GM12878 (cell line): Measurements from ENCODE around the gene MYBL2. TPM values are rescaled to one million over a fixed set of nuclear protein-coding genes. Genes with fewer than 3 reads are reported as not detected.

Experiments used
- ATAC-seq: fragments of 200-7000 bp; cut with Tn5 transposase; 3 replicates; pipeline ENCODE4 v1.9.1; 2020; ENCODE audit warnings: mild to moderate bottlenecking, moderate library complexity
- BruUV-seq: library from RNA; stranded (reverse); fragments of 400-500 nt; replicated peaks from 2 replicates; lab custom pipeline; 2021; lab: Mats Ljungman, UMichigan
- CTCF ChIA-PET: fragments of 300-600 bp; sonication (Branson Sonifier 250); formaldehyde crosslinking; extraction: SDS; loops from one replicate; lab custom pipeline; 2021; ENCODE audit warnings: inconsistent platforms; lab: Yijun Ruan, JAX
- POLR2A ChIA-PET: fragments of 350-600 bp; formaldehyde crosslinking; extraction: SDS; loops from one replicate; lab custom pipeline; 2021; ENCODE audit warnings: inconsistent platforms; lab: Charles Lee
- RAD21 ChIA-PET: fragments of 300-600 bp; sonication (Branson Sonifier 250); formaldehyde crosslinking; loops from one replicate; lab custom pipeline; 2023; ENCODE audit warnings: antibody characterized with exemption; ENCODE audit not compliant: unreplicated experiment; lab: Charles Lee
- SMC1A ChIA-PET: fragments of 300-600 bp; sonication (Branson Sonifier 250); formaldehyde crosslinking; loops from one replicate; lab custom pipeline; 2023; ENCODE audit not compliant: unreplicated experiment, uncharacterized antibody; lab: Charles Lee
- DNase-seq: peaks from one replicate; pipeline ENCODE4 v3.0.0-alpha.2; 2011; ENCODE audit warnings: low read depth, low spot score
- FAIRE-seq: peaks from 3 replicates; lab custom pipeline; 2011; peaks lifted over from hg19 to GRCh38; lab: Jason Lieb, UNC
- H2AFZ ChIP-seq: 2 replicates; pipeline ENCODE4 v1.6.0; 2011; ENCODE audit warnings: low read depth, low read length, control low read depth; ENCODE audit not compliant: control insufficient read depth
- H3K27ac ChIP-seq: 2 replicates; pipeline ENCODE4 v1.5.1; 2011; ENCODE audit warnings: control low read depth; ENCODE audit not compliant: control insufficient read depth, insufficient read depth
- H3K27me3 ChIP-seq, 2 experiments: replicated peaks in 1 of 2; 2 replicates each; pipeline versions ENCODE4 v1.6.0 to v1.6.1; 2011; ENCODE audit warnings: low read length in 1 of 2; ENCODE audit not compliant: control insufficient read depth in 2 of 2, insufficient read depth in 2 of 2
- H3K36me3 ChIP-seq, 2 experiments: 2 replicates each; pipeline ENCODE4 v1.5.1; 2011; ENCODE audit warnings: low read length in 1 of 2; ENCODE audit not compliant: control insufficient read depth in 2 of 2, insufficient read depth in 2 of 2
- H3K4me1 ChIP-seq: 2 replicates; pipeline ENCODE4 v1.6.1; 2011; ENCODE audit warnings: mild to moderate bottlenecking, low read length, moderate library complexity, mixed read lengths; ENCODE audit not compliant: control insufficient read depth, insufficient read depth
- H3K4me2 ChIP-seq: 2 replicates; pipeline ENCODE4 v1.6.0; 2011; ENCODE audit warnings: control low read depth; ENCODE audit not compliant: control insufficient read depth, insufficient read depth
- H3K4me3 ChIP-seq: fragments of 200-600 bp; sonication (generic); 2 replicates; pipeline ENCODE4 v1.5.1; 2016
- H3K79me2 ChIP-seq: 2 replicates; pipeline ENCODE4 v1.6.0; 2011; ENCODE audit warnings: low read length; ENCODE audit not compliant: control insufficient read depth, insufficient read depth
- H3K9ac ChIP-seq: 2 replicates; pipeline ENCODE4 v1.8.0; 2011; ENCODE audit warnings: low read length, control low read depth, mixed read lengths; ENCODE audit not compliant: control insufficient read depth, insufficient read depth
- H3K9me3 ChIP-seq: replicated peaks from 3 replicates; pipeline ENCODE4 v1.5.1; 2011; ENCODE audit warnings: mild to moderate bottlenecking, low read length; ENCODE audit not compliant: control insufficient read depth, insufficient read depth
- H4K20me1 ChIP-seq: 2 replicates; pipeline ENCODE4 v1.6.0; 2011; ENCODE audit not compliant: control insufficient read depth, insufficient read depth
- BACH1 ChIP-seq: fragments of 450-650 bp; IDR thresholded peaks from 2 replicates; pipeline ENCODE4 v1.6.1; 2017; ENCODE audit warnings: mild to moderate bottlenecking, borderline replicate concordance
- BCL11A ChIP-seq: IDR thresholded peaks from 2 replicates; pipeline ENCODE4 v1.6.1; 2011; ENCODE audit warnings: low read depth, low read length
- EZH2 ChIP-seq: IDR thresholded peaks from 2 replicates; pipeline ENCODE4 v1.6.1; 2012; ENCODE audit warnings: low read depth, mild to moderate bottlenecking, control low read depth, inconsistent platforms, low read length, borderline replicate concordance; ENCODE audit not compliant: control insufficient read depth
- HSF1 ChIP-seq: fragments of 150-350 bp; IDR thresholded peaks from 2 replicates; pipeline ENCODE4 v1.6.1; 2014; ENCODE audit warnings: mild to moderate bottlenecking, low read depth, low read length
- MLLT1 ChIP-seq: fragments of 450-650 bp; IDR thresholded peaks from 2 replicates; pipeline ENCODE4 v1.6.1; 2016; ENCODE audit warnings: mild to moderate bottlenecking
- MTA2 ChIP-seq: fragments of 450-650 bp; IDR thresholded peaks from 2 replicates; pipeline ENCODE4 v1.6.1; 2016; ENCODE audit warnings: low read depth, mild to moderate bottlenecking, moderate library complexity
- NR2C2 ChIP-seq: IDR thresholded peaks from 2 replicates; pipeline ENCODE4 v1.6.1; 2011; ENCODE audit warnings: borderline replicate concordance, low read depth; ENCODE audit not compliant: control insufficient read depth, insufficient read length
- RCOR1 ChIP-seq: conservative IDR thresholded peaks from 2 replicates; pipeline ENCODE4 v1.6.1; 2012; ENCODE audit warnings: low read depth, low read length, improper control_type of control experiment
- ZNF217 ChIP-seq: fragments of 450-650 bp; IDR thresholded peaks from 2 replicates; pipeline ENCODE4 v1.6.1; 2017; ENCODE audit warnings: antibody characterized with exemption, mild to moderate bottlenecking
- WGBS: methylation state at CpG from one replicate; pipeline ENCODE4 v1.1.6; 2016; ENCODE audit warnings: low lambda C conversion rate; ENCODE audit not compliant: insufficient replicate concordance, insufficient coverage; ENCODE audit errors: missing lambda C conversion rate; 5-methylcytosine and 5-hydroxymethylcytosine counted together
- in situ Hi-C: fragments of 300-500 bp; cut with MboI; formaldehyde crosslinking; loops from 9 replicates; pipeline ENCODE4 v1.14.3; 2018; ENCODE audit warnings: mixed read lengths
- intact Hi-C: fragments of 100-400 bp; cut with micrococcal nuclease; formaldehyde crosslinking; loops from one replicate; pipeline ENCODE4 v1.14.2; 2022; ENCODE audit not compliant: unreplicated experiment
- polyA plus RNA-seq, 11 experiments: library from polyadenylated mRNA; depleted of rRNA in 4 of 11; unstranded in 6 of 11; stranded (reverse) in 5 of 11; fragments of >200 nt; fragmentation: Nextera tagmentation in 4 of 11; fragmentation: Illumina TruSeq in 1 of 11; extraction: Ambion mirVana in 4 of 11; extraction: Trizol in 1 of 11; gene quantifications; 1 replicate in 1 of 11; 2 replicates in 10 of 11; pipeline versions ENCODE4 v1.2.1 to v1.2.3, GENCODE V29; 2011 to 2016; ENCODE audit warnings: inconsistent platforms in 2 of 11, missing spikeins in 2 of 11, low read depth in 1 of 11
- total RNA-seq, 4 experiments: library from RNA; depleted of rRNA in 3 of 4; stranded (reverse); fragments of >200 nt in 3 of 4; fragmentation: Illumina TruSeq in 1 of 4; extraction: Trizol in 1 of 4; gene quantifications; 2 replicates each; pipeline versions ENCODE4 v1.2.1 to v1.2.3, GENCODE V29; 2013 to 2021

The MYBL2 gene
- total and polyA plus RNA-seq, 10 of the 15 experiments (the other 5 are each of a cell fraction or from before 2014, with no cell fraction given) = 4.5 to 213 (median 74.2) TPM

- no peak overlapping the region for H3K4me2 ChIP-seq
- ChIA-PET CTCF (interaction anchor here (0.6 to 2.3 kb wide), 4 partner anchors 16 to 335 kb away, joined by 3 to 10 read pairs (median 4); no protein-coding TSS in a partner anchor), SMC1A (interaction anchor here (1.1 to 1.2 kb wide), 2 partner anchors 8 to 19 kb away, joined by 3 to 4 read pairs; no protein-coding TSS in a partner anchor), RAD21 (interaction anchor here (1.1 to 1.5 kb wide), 2 partner anchors 33 to 173 kb away, joined by 3 to 4 read pairs; no protein-coding TSS in a partner anchor), POLR2A (interaction anchor here (0.6 kb wide), 1 partner anchor 279 kb away, joined by 3 read pairs; no protein-coding TSS in a partner anchor)
- no peak overlapping the region for H3K4me3 ChIP-seq
- no TSS peak for BruUV-seq
- no peaks in the 10 kb centered on the region for H3K79me2 ChIP-seq
- H3K4me1 ChIP-seq = no peaks in the 10 kb centered on the region
- no peak overlapping the region for H3K27ac ChIP-seq
- no peaks in the 10 kb centered on the region for H3K9me3 ChIP-seq
- ATAC-seq (no peak), DNase-seq (no peak), FAIRE-seq (no peak)
- WGBS = 66% methylated on average over 9 of the region's 9 CpGs
- no peaks in the 10 kb centered on the region for H4K20me1 ChIP-seq
- TF ChIP-seq MLLT1 (no peak), RCOR1 (no peak), EZH2 (no peak), HSF1 (no peak), NR2C2 (no peak), BCL11A (no peak), MTA2 (no peak), BACH1 (no peak), ZNF217 (no peak)
- intact Hi-C loops = no loop called here
- H3K9ac ChIP-seq = no peak overlapping the region
- in situ Hi-C loops = no loop called here
- H3K27me3 ChIP-seq = no peaks in the 10 kb centered on the region
- no peaks in the 10 kb centered on the region for H3K36me3 ChIP-seq
- no peak overlapping the region for H2AFZ ChIP-seq
Observed at GRCh38 chr20:43744151-43744611, 77.3 kb downstream of the MYBL2 start.
